Thymus (tissue), 11 donors: ENCODE data around the gene CARD19. TPM values are rescaled to one million over a fixed set of nuclear protein-coding genes. Genes with fewer than 3 reads are reported as not detected.

Experiments
- DNase-seq, 9 donors: peaks; one replicate each; pipeline ENCODE4 v3.0.0-alpha.2; 2013; ENCODE audit warnings: low spot score in 9 of 9, low read depth in 6 of 9, missing footprints in 1 of 9
- H3K27ac ChIP-seq, 2 donors: one replicate each; pipeline ENCODE4 v1.5.1; 2013; ENCODE audit warnings: control low read depth in 1 of 2, low read depth in 1 of 2, low read length in 1 of 2, mild to moderate bottlenecking in 1 of 2, moderate library complexity in 1 of 2
- H3K27me3 ChIP-seq, 2 donors: one replicate each; pipeline ENCODE4 v1.5.1; 2013; ENCODE audit warnings: low read length in 1 of 2; ENCODE audit not compliant: control insufficient read depth in 2 of 2, insufficient read depth in 1 of 2
- H3K36me3 ChIP-seq, 2 donors: one replicate each; pipeline ENCODE4 v1.5.1; 2013; ENCODE audit warnings: low read length in 1 of 2, mild to moderate bottlenecking in 1 of 2, moderate library complexity in 1 of 2; ENCODE audit not compliant: control insufficient read depth in 2 of 2, insufficient read depth in 2 of 2
- H3K4me1 ChIP-seq, 2 donors: one replicate each; pipeline ENCODE4 v1.5.1; 2013; ENCODE audit warnings: low read length in 2 of 2; ENCODE audit not compliant: control insufficient read depth in 2 of 2, insufficient read depth in 2 of 2
- H3K4me3 ChIP-seq, 2 donors: one replicate each; pipeline ENCODE4 v1.5.1; 2013; ENCODE audit warnings: low read length in 2 of 2, control low read depth in 1 of 2, mild to moderate bottlenecking in 1 of 2
- H3K9me3 ChIP-seq, 2 donors: one replicate each; pipeline ENCODE4 v1.5.1; 2013; ENCODE audit warnings: low read length in 1 of 2, mild to moderate bottlenecking in 1 of 2; ENCODE audit not compliant: control insufficient read depth in 2 of 2, insufficient read depth in 1 of 2
- WGBS: extraction: QIAGEN DNeasy Blood & Tissue Kit; methylation state at CpG from one replicate; pipeline ENCODE4 v1.1.7; 2013; 5-methylcytosine and 5-hydroxymethylcytosine counted together
- polyA plus RNA-seq: library from polyadenylated mRNA; stranded (reverse); fragments of 200-250 nt; gene quantifications from one replicate; pipeline ENCODE4 v1.2.3, GENCODE V29; 2013
- total RNA-seq: library from RNA; stranded (reverse); fragments of 120-200 nt; gene quantifications from one replicate; pipeline ENCODE4 v1.2.4, GENCODE V29; 2013
- donor health status: healthy.

The CARD19 gene
- total and polyA plus RNA-seq, 2 donors = 24.8 to 25.3 TPM

GRCh38 chr9:93083592-93084470, 12.2 kb upstream of the CARD19 start:
- WGBS = 96% methylated on average over 8 of the region's 8 CpGs
- no peak overlapping the region for H3K27ac ChIP-seq
- no peak for DNase-seq
- no peak overlapping the region for H3K4me3 ChIP-seq
- H3K36me3 ChIP-seq = peaks cover 44 to 45% of the 10 kb centered on the region in 2 donors
- H3K27me3 ChIP-seq = no peaks in the 10 kb centered on the region
- H3K9me3 ChIP-seq = peaks cover 2 to 3% of the 10 kb centered on the region in 2 donors
- peaks cover 5 to 11% of the 10 kb centered on the region in 2 donors for H3K4me1 ChIP-seq

- H3K4me3 ChIP-seq = no peak overlapping the region
- no peak for DNase-seq
- H3K36me3 ChIP-seq = peaks cover 38 to 39% of the 10 kb centered on the region in 2 donors
- peaks cover 5 to 11% of the 10 kb centered on the region in 2 donors for H3K4me1 ChIP-seq
- no peaks in the 10 kb centered on the region for H3K27me3 ChIP-seq
- peaks cover 2 to 3% of the 10 kb centered on the region in 2 donors for H3K9me3 ChIP-seq
- 99% methylated on average over 6 of the region's 6 CpGs for WGBS
- no peak overlapping the region for H3K27ac ChIP-seq
Measured at GRCh38 chr9:93084471-93084881, 11.5 kb upstream of the CARD19 start.

- Histone ChIP-seq H3K27ac (no peak overlapping the region), H3K9me3 (peaks cover 2 to 3% of the 10 kb centered on the region in 2 donors), H3K27me3 (no peaks in the 10 kb centered on the region), H3K4me3 (no peak overlapping the region), H3K4me1 (peaks cover 5 to 11% of the 10 kb centered on the region in 2 donors), H3K36me3 (peaks cover 35 to 36% of the 10 kb centered on the region in 2 donors)
- 97% methylated on average over 4 of the region's 4 CpGs for WGBS
- no peak for DNase-seq
Measured at GRCh38 chr9:93085676-93086075, 10.3 kb upstream of the CARD19 start.

GRCh38 chr9:93086447-93087224, 9.4 kb upstream of the CARD19 start:
- no peak for DNase-seq
- H3K4me1 ChIP-seq = peaks cover 5 to 11% of the 10 kb centered on the region in 2 donors
- peaks cover 26 to 29% of the 10 kb centered on the region in 2 donors for H3K36me3 ChIP-seq
- no peak overlapping the region for H3K27ac ChIP-seq
- H3K27me3 ChIP-seq = no peaks in the 10 kb centered on the region
- H3K4me3 ChIP-seq = no peak overlapping the region
- H3K9me3 ChIP-seq = peaks cover 2 to 3% of the 10 kb centered on the region in 2 donors
- 94% methylated on average over 8 of the region's 8 CpGs for WGBS

- Histone ChIP-seq H3K4me3 (no peak overlapping the region), H3K4me1 (peaks cover 2 to 15% of the 10 kb centered on the region in 2 donors), H3K27me3 (no peaks in the 10 kb centered on the region), H3K27ac (no peak overlapping the region), H3K9me3 (peaks cover 2 to 3% of the 10 kb centered on the region in 2 donors), H3K36me3 (peaks cover 24 to 25% of the 10 kb centered on the region in 2 donors)
- DNase-seq = no peak
- WGBS = 99% methylated on average over 12 of the region's 12 CpGs
Measured at GRCh38 chr9:93087971-93088655, 7.9 kb upstream of the CARD19 start.

- Histone ChIP-seq H3K4me1 (peaks cover under 1 to 16% of the 10 kb centered on the region in 2 donors), H3K27ac (no peak overlapping the region), H3K27me3 (no peaks in the 10 kb centered on the region), H3K36me3 (peaks cover 24 to 25% of the 10 kb centered on the region in 2 donors), H3K4me3 (no peak overlapping the region), H3K9me3 (peaks cover 2 to 3% of the 10 kb centered on the region in 2 donors)
- 96% methylated on average over 4 of the region's 4 CpGs for WGBS
- no peak for DNase-seq
Measured at GRCh38 chr9:93088656-93089015, 7.4 kb upstream of the CARD19 start.

- Histone ChIP-seq H3K27ac (no peak overlapping the region), H3K4me1 (peaks cover 3 to 20% of the 10 kb centered on the region in 2 donors), H3K36me3 (peaks cover 23 to 24% of the 10 kb centered on the region in 2 donors), H3K9me3 (peaks cover 2 to 3% of the 10 kb centered on the region in 2 donors), H3K4me3 (no peak overlapping the region), H3K27me3 (no peaks in the 10 kb centered on the region)
- DNase-seq = no peak
- 97% methylated on average over 5 of the region's 5 CpGs for WGBS
Measured at GRCh38 chr9:93089024-93089423, 7.0 kb upstream of the CARD19 start.

- DNase-seq = no peak
- no peak overlapping the region for H3K4me3 ChIP-seq
- H3K36me3 ChIP-seq = peaks cover 18 to 22% of the 10 kb centered on the region in 2 donors
- 97% methylated on average over 12 of the region's 12 CpGs for WGBS
- H3K27me3 ChIP-seq = no peaks in the 10 kb centered on the region
- H3K4me1 ChIP-seq = peaks cover 6 to 25% of the 10 kb centered on the region in 2 donors
- peaks cover 2 to 3% of the 10 kb centered on the region in 2 donors for H3K9me3 ChIP-seq
- H3K27ac ChIP-seq = no peak overlapping the region
Measured at GRCh38 chr9:93089481-93089991, 6.5 kb upstream of the CARD19 start.
